ENCODE measurements around the gene PITPNC1.

DNA sequence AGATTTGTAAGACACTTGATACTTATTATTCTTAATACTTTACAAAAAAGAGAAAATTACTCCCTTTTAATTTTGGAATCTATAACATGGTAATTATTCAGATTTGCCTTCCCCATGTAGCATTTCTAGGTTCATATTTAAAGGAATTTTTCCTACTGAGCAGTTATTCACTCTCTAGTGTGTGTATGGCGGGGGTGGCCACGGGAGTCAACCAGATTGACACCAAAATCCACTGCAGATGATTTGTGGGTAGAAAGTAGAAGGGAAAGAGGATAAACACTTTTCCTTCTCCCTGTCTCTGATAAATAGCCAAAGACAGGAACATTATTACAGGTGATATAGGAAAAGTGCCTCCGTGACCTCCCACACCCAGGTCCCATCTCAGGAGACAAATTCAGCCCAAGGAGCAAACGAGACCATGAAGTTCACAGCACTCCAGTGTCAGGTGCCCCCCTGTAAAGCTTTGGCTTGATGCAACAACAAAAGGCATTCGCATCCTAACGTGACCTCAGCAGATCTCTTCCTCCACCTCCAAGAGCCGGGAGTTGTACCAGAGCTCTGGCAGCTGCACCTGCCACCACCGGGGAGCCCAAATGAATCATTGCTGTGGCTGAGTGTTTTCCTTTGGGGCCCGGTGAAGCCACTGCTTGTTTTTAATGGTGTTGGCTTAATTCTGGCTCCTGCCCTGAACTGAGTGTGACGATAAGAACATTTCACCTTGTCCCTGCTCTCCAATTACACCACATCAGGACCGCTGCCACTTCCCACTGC is 248.0 kb downstream of the PITPNC1 start:
- TF ChIP-seq EZH2 (IDR thresholded peaks at IDR 0.05; ENCODE audit: insufficient read depth, poor library complexity, severe bottlenecking): no peak
- no peak for TF ChIP-seq EZH2phosphoT487 (IDR thresholded peaks at IDR 0.05; ENCODE audit: insufficient read depth, low read depth)

All from GM23248 (cell line).